Effector memory CD4-positive, alpha-beta T cell (primary cell): ENCODE measurements around the gene MESP1.

Experiments
- DNase-seq, 3 donors: peaks; one replicate each; pipeline ENCODE4 v3.0.0-alpha.2; 2020
- H3K27ac ChIP-seq: 2 replicates; pipeline ENCODE4 v1.7.0; 2013; ENCODE audit warnings: mild to moderate bottlenecking, low read length, moderate library complexity; ENCODE audit not compliant: insufficient read depth, poor library complexity, severe bottlenecking
- H3K27me3 ChIP-seq: replicated peaks from 2 replicates; pipeline ENCODE4 v1.7.0; 2013; ENCODE audit warnings: mild to moderate bottlenecking, low read length; ENCODE audit not compliant: insufficient read depth, control insufficient read depth, poor library complexity, severe bottlenecking
- H3K36me3 ChIP-seq: 2 replicates; pipeline ENCODE4 v1.7.0; 2013; ENCODE audit warnings: mild to moderate bottlenecking, low read length, moderate library complexity; ENCODE audit not compliant: control insufficient read depth, insufficient read depth
- H3K4me1 ChIP-seq: 2 replicates; pipeline ENCODE4 v1.7.0; 2013; ENCODE audit warnings: low read length, mild to moderate bottlenecking; ENCODE audit not compliant: control insufficient read depth, insufficient read depth, poor library complexity, severe bottlenecking
- H3K4me3 ChIP-seq: 2 replicates; pipeline ENCODE4 v1.7.0; 2013; ENCODE audit warnings: low read length, low read depth, mild to moderate bottlenecking; ENCODE audit not compliant: insufficient read depth, poor library complexity, severe bottlenecking
- H3K9me3 ChIP-seq: 2 replicates; pipeline ENCODE4 v1.7.0; 2013; ENCODE audit warnings: mild to moderate bottlenecking, low read length, moderate library complexity; ENCODE audit not compliant: control insufficient read depth
- total RNA-seq, 3 donors: gene quantifications; one replicate each; lab custom pipeline; 2026; lab: John Stamatoyannopoulos, UW

MESP1 gene, protein sequence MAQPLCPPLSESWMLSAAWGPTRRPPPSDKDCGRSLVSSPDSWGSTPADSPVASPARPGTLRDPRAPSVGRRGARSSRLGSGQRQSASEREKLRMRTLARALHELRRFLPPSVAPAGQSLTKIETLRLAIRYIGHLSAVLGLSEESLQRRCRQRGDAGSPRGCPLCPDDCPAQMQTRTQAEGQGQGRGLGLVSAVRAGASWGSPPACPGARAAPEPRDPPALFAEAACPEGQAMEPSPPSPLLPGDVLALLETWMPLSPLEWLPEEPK
- 0 to 0.26 (median 0.17) reads per million in 3 donors for total RNA-seq

DNA sequence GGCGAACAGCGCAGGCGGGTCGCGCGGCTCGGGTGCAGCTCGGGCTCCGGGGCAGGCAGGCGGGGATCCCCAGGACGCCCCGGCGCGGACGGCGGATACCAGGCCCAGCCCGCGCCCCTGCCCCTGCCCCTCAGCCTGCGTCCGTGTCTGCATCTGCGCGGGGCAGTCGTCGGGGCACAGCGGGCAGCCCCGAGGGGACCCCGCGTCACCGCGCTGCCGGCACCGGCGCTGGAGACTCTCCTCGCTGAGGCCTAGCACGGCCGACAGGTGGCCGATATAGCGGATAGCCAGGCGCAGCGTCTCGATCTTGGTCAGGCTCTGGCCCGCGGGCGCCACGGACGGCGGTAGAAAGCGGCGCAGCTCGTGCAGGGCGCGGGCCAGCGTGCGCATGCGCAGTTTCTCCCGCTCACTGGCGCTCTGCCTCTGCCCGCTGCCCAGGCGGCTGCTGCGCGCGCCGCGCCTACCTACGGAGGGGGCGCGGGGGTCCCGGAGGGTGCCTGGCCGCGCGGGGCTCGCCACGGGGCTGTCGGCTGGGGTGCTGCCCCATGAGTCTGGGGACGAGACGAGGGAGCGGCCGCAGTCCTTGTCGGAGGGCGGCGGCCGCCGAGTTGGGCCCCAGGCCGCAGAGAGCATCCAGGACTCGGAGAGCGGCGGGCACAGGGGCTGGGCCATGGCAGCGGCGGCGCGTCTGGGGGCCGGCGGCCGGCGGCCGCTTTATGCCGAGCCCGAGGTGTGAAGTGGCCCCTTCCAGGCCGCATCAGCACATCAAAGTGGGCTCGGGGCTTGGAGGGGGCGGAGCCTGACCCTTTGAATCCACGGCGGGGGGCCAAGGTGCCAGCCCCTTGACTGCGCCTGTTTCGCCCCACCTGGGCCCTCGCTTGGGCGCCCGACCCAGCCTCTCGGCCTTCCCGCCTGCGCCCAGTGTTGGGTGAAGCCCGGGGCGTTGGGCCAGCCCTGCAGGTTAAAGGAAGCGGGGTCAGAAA is at the start of gene MESP1:
MESP1 (minus strand) TSS at position 690 of the 983 bp plus-strand sequence; CDS start at position 672, 18 bp downstream.
- H3K27me3 ChIP-seq, result no peaks in the 10 kb centered on the region
- H3K4me1 ChIP-seq, result peaks cover 13% of the 10 kb centered on the region

DNA sequence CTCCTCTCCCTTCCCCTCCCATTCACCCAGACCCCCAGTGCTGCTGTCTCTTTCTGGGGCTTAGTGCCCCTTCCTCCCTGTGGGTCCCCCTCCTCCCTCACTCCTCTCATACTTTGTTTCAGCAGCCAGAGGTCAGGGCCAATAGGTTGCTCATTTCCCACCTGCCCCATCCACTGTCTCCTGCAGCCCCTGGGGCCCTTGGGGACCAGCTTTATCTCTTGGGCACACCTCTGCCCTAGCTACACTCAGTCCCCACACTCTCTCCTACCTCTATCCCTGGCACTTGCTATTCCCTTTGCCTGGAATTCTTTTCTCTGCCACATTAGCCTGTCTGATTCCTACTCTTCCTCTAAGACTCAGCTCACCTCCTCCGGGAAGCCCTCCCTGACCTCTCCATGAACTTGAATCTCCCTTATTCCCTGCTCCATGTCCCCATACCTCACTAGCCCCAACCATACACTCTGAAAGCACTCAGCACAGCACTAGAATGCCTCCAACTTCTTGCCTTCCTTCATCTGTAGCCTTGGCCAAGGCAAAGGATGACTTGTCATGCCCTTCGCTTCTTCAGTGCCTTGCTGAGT is 49.0 kb upstream of the MESP1 start:
- Histone ChIP-seq H3K27ac (no peak overlapping the region), H3K36me3 (no peaks in the 10 kb centered on the region), H3K27me3 (no peaks in the 10 kb centered on the region), H3K4me3 (no peak overlapping the region), H3K9me3 (no peaks in the 10 kb centered on the region), H3K4me1 (no peaks in the 10 kb centered on the region)
- no peak for DNase-seq

More for the DNA sequence above, at the start of gene MESP1:
- H3K36me3 ChIP-seq, result no peaks in the 10 kb centered on the region
- no peaks in the 10 kb centered on the region for H3K9me3 ChIP-seq
- peak within 1 kb of the TSS; percentile 42 for H3K27ac ChIP-seq
- H3K4me3 ChIP-seq, result peak within 1 kb of the TSS; percentile 71
- peak; percentile 69 to 81 (median 78) for DNase-seq

DNA sequence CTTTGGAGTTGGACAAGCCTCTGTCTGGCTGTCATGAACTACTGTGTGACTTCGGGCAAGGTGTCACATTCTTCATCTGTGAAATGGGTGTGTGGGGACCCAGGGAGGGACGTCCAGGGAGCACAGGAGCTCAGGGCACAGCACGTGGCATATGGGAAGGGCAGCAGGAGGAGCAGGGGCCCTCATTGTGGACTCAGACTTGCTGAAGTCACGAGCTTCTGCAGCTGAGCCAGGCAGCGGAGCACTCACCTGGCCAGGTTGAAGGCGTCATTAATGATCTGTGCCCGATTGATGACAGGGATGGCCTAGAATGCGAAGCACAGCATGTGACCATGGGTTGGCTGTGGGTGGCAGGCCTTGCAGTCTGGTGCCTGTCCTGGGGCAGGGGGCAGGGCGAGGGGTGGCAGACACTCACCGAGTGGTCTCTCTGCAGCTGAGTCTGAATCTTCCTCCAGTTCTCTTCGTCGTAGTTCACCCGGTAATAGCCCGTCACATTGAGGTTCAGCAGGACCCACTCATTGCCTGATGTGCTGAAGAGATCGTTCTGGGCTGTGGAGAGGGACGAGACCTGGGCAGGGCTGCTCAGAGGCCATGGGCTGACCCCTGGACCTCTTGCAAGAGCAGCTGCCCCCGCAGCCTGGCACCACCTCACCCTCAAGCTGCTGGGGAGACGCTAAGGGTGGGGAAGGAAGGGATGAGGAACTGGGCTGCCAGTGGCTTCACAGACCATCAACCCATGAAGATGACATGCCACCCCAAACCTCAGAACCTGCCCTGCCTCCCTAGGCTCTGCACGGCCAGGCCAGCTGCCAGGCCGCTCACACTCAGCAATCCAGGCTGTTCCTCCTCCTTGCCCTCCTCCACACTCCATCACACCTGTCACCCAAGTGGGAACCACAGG is 48.2 kb upstream of the MESP1 start:
- no peaks in the 10 kb centered on the region for H3K27me3 ChIP-seq
- H3K36me3 ChIP-seq, result no peaks in the 10 kb centered on the region
- H3K4me3 ChIP-seq, result no peak overlapping the region
- no peaks in the 10 kb centered on the region for H3K9me3 ChIP-seq
- H3K27ac ChIP-seq, result no peak overlapping the region
- H3K4me1 ChIP-seq, result no peaks in the 10 kb centered on the region
- no peak for DNase-seq

GRCh38 chr15:89797678-89798201 is 46.7 kb upstream of the MESP1 start:
- Histone ChIP-seq H3K36me3 (no peaks in the 10 kb centered on the region), H3K4me1 (no peaks in the 10 kb centered on the region), H3K27me3 (no peaks in the 10 kb centered on the region), H3K9me3 (no peaks in the 10 kb centered on the region), H3K4me3 (no peak overlapping the region), H3K27ac (no peak overlapping the region)
- DNase-seq, result no peak

DNA sequence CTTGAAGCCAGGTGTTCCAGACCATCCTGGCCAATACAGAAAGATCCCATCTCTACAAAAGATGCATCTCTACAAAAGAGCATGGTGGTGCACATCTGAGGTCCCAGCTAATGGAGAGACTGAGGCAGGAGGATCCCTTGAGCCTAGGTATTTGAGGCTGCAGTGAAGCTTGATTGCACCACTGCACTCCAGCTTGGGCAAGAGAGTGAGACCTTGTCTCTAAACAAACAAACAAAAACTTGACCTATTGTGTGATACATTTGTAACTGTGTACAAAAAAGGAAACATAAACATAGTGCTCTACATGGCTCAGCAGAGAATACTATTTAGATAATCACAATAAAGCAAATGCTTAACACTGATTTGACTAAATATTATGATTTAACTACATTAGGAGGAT is 44.9 kb upstream of the MESP1 start:
- Histone ChIP-seq H3K27ac (no peak overlapping the region), H3K27me3 (no peaks in the 10 kb centered on the region), H3K9me3 (no peaks in the 10 kb centered on the region), H3K36me3 (no peaks in the 10 kb centered on the region), H3K4me1 (no peaks in the 10 kb centered on the region), H3K4me3 (no peak overlapping the region)
- no peak for DNase-seq

DNA sequence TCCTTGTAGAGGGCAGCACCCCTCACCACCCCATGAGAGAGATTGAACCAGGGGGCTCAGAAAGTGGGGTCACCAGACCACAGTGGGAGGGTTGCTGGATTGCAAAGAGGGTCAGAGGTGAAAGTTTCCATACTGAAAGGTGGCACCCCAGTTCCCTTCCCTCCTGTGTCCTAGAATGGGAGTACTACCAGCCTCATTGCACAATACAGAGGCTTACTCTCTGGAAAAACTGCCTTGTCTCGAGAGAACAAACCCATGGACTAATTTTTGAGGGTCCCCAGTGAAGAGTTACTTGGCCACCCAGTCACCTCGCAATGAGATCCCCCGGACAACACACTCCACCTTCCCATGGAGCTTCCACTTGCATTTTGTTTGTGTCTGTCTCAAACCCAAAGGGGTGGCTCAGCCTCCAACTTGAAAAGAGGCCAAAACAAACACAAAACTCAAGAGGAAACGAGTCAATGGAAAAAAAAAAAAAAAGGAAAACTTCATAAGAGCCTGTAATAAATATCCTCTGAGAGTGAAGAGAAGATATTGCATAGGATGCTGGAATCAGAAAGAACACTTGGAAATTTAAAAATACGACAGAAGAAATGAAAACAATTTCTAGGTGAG is 43.7 kb upstream of the MESP1 start:
- Histone ChIP-seq H3K4me1 (no peaks in the 10 kb centered on the region), H3K27ac (no peak overlapping the region), H3K27me3 (no peaks in the 10 kb centered on the region), H3K9me3 (no peaks in the 10 kb centered on the region), H3K4me3 (no peak overlapping the region), H3K36me3 (no peaks in the 10 kb centered on the region)
- DNase-seq, result no peak

DNA sequence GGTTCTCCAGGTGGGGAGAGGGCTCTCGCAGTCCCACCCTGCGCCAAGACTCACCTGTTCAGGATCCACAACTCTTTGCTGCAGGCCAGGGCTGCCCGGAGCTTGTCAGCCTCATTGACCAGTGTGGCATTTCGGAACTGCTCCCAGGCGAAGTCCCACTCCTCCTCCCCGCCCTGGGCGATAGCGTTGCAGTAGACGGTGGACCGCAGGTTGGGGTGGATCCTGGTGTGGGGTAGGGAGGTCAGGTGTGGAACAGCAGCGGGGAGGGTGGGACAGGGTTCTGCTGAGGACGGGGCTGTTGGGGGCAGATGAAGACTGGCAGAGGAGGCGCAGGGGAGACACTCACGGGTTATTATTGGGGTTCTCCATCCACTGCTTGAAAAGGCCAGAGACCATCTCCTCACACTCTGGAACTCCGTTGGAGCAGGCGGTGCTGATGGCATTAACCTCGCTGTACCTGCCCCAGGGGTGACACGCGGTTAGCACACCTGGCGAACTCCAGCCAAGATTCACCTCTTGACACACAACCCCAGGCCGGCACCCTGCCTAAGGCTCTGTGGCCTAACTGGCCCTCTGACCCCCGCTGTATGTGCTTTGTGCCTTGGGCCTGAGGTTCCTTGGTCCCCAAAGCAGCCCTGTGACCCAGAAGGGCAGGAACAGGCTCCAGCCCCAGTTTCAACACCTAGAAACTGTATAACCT is 41.2 kb upstream of the MESP1 start:
- H3K4me3 ChIP-seq, result no peak overlapping the region
- no peaks in the 10 kb centered on the region for H3K27me3 ChIP-seq
- no peak for DNase-seq
- no peak overlapping the region for H3K27ac ChIP-seq
- H3K4me1 ChIP-seq, result no peaks in the 10 kb centered on the region
- H3K36me3 ChIP-seq, result no peaks in the 10 kb centered on the region
- H3K9me3 ChIP-seq, result no peaks in the 10 kb centered on the region

DNA sequence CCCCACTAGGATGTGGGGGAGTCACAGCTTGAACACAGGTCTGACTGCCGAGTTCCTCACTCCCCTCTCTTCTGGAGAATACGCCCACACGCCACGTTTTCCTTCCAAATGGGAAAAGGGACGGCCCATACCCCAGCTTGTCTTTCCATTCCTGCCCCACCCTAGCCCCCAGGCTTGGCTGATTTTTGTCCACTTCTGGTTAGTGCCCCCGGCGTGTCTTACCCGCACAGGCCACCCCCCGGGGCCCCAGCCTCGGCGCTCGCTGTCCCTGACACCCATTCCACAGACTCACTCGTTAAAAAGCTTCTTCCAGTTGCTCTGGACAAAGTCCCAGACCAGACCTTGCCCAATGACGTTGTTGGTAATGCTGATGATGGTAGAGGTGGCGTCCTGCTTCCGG is 39.6 kb upstream of the MESP1 start:
- H3K27me3 ChIP-seq, result no peaks in the 10 kb centered on the region
- no peaks in the 10 kb centered on the region for H3K36me3 ChIP-seq

More for the DNA sequence above, 39.6 kb upstream of the MESP1 start:
- no peaks in the 10 kb centered on the region for H3K9me3 ChIP-seq
- no peaks in the 10 kb centered on the region for H3K4me1 ChIP-seq
- H3K4me3 ChIP-seq, result no peak overlapping the region
- no peak for DNase-seq
- H3K27ac ChIP-seq, result no peak overlapping the region
